B cell (primary cell): ENCODE results near the gene CELF2. TPM values are rescaled to one million over a fixed set of nuclear protein-coding genes. Genes with fewer than 3 reads are reported as not detected.

Experiments
- ATAC-seq: fragments of 200-7000 bp; cut with Tn5 transposase; one replicate; pipeline ENCODE4 v1.10.0; 2021; ENCODE audit warnings: low read depth, mild to moderate bottlenecking, moderate number of reproducible peaks, moderate library complexity
- CTCF ChIA-PET: fragments of 350-600 bp; sonication (Branson Sonifier 250); formaldehyde crosslinking; loops from one replicate; lab custom pipeline; 2021; ENCODE audit warnings: antibody characterized with exemption, inconsistent platforms; lab: Charles Lee
- POLR2A ChIA-PET: fragments of 350-600 bp; sonication (Branson Sonifier 250); formaldehyde crosslinking; loops from one replicate; lab custom pipeline; 2021; ENCODE audit warnings: antibody characterized with exemption; lab: Charles Lee
- DNase-seq: peaks from one replicate; pipeline ENCODE4 v3.0.0; 2013
- H2AFZ ChIP-seq: 2 replicates; pipeline ENCODE4 v1.6.1; 2012; ENCODE audit warnings: mild to moderate bottlenecking, low read depth, low read length; ENCODE audit not compliant: insufficient read depth, poor library complexity, severe bottlenecking
- H3K27ac ChIP-seq, 2 donors: 1 replicate in 1 of 2; 2 replicates in 1 of 2; pipeline ENCODE4 v1.5.1; 2012 to 2013; ENCODE audit warnings: low read length in 2 of 2, mild to moderate bottlenecking in 2 of 2, moderate library complexity in 1 of 2
- H3K27me3 ChIP-seq, 4 experiments: fragments of 200-600 bp in 1 of 4; sonication (generic) in 1 of 4; replicated peaks in 1 of 4; 1 replicate in 2 of 4; 2 replicates in 2 of 4; pipeline versions ENCODE4 v1.6.1 to v1.7.0; 2013 to 2016; ENCODE audit warnings: low read length in 3 of 4, mild to moderate bottlenecking in 2 of 4, mixed read lengths in 1 of 4, moderate library complexity in 1 of 4; ENCODE audit not compliant: insufficient read depth in 4 of 4, control insufficient read depth in 3 of 4; ENCODE audit errors: control extremely low read depth in 1 of 4
- H3K36me3 ChIP-seq, 2 experiments: replicated peaks in 1 of 2; 1 replicate in 1 of 2; 2 replicates in 1 of 2; pipeline versions ENCODE4 v1.6.1 to v1.7.1; 2013; ENCODE audit warnings: low read length in 1 of 2; ENCODE audit not compliant: insufficient read depth in 2 of 2, control insufficient read depth in 1 of 2; ENCODE audit errors: control extremely low read depth in 1 of 2, extremely low read depth in 1 of 2
- H3K4me1 ChIP-seq, 2 donors: fragments of 200-600 bp in 1 of 2; sonication (generic) in 1 of 2; 1 replicate in 1 of 2; 2 replicates in 1 of 2; pipeline versions ENCODE4 v1.5.1 to v1.6.1; 2013 to 2017; ENCODE audit warnings: low read length in 2 of 2; ENCODE audit not compliant: control insufficient read depth in 2 of 2, insufficient read depth in 2 of 2
- H3K4me2 ChIP-seq: replicated peaks from 2 replicates; pipeline ENCODE3; 2012; ENCODE audit warnings: mild to moderate bottlenecking, low read depth, low read length; ENCODE audit not compliant: poor library complexity, severe bottlenecking
- H3K4me3 ChIP-seq, 5 experiments: fragments of 200-600 bp in 1 of 5; sonication (generic) in 1 of 5; 1 replicate in 3 of 5; 2 replicates in 2 of 5; pipeline versions ENCODE4 v1.5.1 to v1.7.0; 2011 to 2016; ENCODE audit warnings: low read length in 4 of 5, mild to moderate bottlenecking in 4 of 5, low read depth in 2 of 5, control low read depth in 1 of 5, moderate library complexity in 1 of 5; ENCODE audit not compliant: insufficient read depth in 1 of 5; ENCODE audit errors: control extremely low read depth in 1 of 5, extremely low read depth in 1 of 5
- H3K79me2 ChIP-seq: fragments of 200-600 bp; sonication (generic); one replicate; pipeline ENCODE4 v1.6.0; 2016; ENCODE audit warnings: low read length; ENCODE audit not compliant: control insufficient read depth, insufficient read depth
- H3K9ac ChIP-seq: fragments of 200-600 bp; sonication (generic); 2 replicates; pipeline ENCODE4 v1.6.1; 2017; ENCODE audit warnings: mild to moderate bottlenecking, low read length, moderate library complexity
- H3K9me3 ChIP-seq, 3 donors: one replicate each; pipeline versions ENCODE4 v1.6.1 to v1.7.1; 2013; ENCODE audit warnings: low read length in 2 of 3; ENCODE audit not compliant: control insufficient read depth in 2 of 3, insufficient read depth in 1 of 3; ENCODE audit errors: control extremely low read depth in 1 of 3
- H4K20me1 ChIP-seq: 2 replicates; pipeline ENCODE4 v1.6.0; 2012; ENCODE audit warnings: mild to moderate bottlenecking, low read length; ENCODE audit not compliant: insufficient read depth, control insufficient read depth, poor library complexity, severe bottlenecking
- H3K27ac Mint-ChIP-seq: one replicate; pipeline ENCODE4 v1.8.0; 2021; ENCODE audit warnings: mixed read lengths
- H3K27me3 Mint-ChIP-seq: one replicate; pipeline ENCODE4 v1.8.0; 2021; ENCODE audit warnings: mixed read lengths
- H3K4me1 Mint-ChIP-seq: one replicate; pipeline ENCODE4 v1.8.0; 2021; ENCODE audit warnings: mixed read lengths
- H3K4me3 Mint-ChIP-seq: one replicate; pipeline ENCODE4 v1.8.0; 2021; ENCODE audit warnings: mixed read lengths
- H3K9me3 Mint-ChIP-seq: one replicate; pipeline ENCODE4 v1.8.0; 2022; ENCODE audit warnings: mixed read lengths; ENCODE audit not compliant: insufficient read depth
- EZH2 ChIP-seq: IDR thresholded peaks from 2 replicates; pipeline ENCODE4 v1.6.1; 2012; ENCODE audit warnings: borderline replicate concordance, low read depth, mild to moderate bottlenecking, moderate library complexity, low read length; ENCODE audit not compliant: insufficient read depth, poor library complexity, severe bottlenecking
- WGBS: methylation state at CpG from one replicate; pipeline ENCODE4 v1.1.5; 2013; ENCODE audit warnings: missing lambda C conversion rate; ENCODE audit not compliant: insufficient coverage; 5-methylcytosine and 5-hydroxymethylcytosine counted together
- intact Hi-C: fragments of 100-400 bp; cut with micrococcal nuclease; formaldehyde crosslinking; loops from one replicate; pipeline ENCODE4 v1.10.0; 2022
- polyA plus RNA-seq: library from polyadenylated mRNA; depleted of rRNA; stranded (reverse); fragments of >200 nt; gene quantifications from 2 replicates; pipeline ENCODE4 v1.2.3, GENCODE V29; 2012
- total RNA-seq, 2 donors: library from RNA; stranded (reverse); fragments of 120-200 nt in 1 of 2; gene quantifications; 1 replicate in 1 of 2; 2 replicates in 1 of 2; pipeline versions ENCODE4 v1.2.3 to v1.2.4, GENCODE V29; 2013 to 2022
- TF ChIP-seq, protein P1 (sequence below): fragments of 200-600 bp; IDR thresholded peaks from one replicate; pipeline ENCODE4 v1.8.0; 2022; ENCODE audit warnings: antibody characterized with exemption, mild to moderate bottlenecking

CELF2 gene
- total and polyA plus RNA-seq, 2 donors (not counting 1 experiment from before 2014, with no cell fraction given): 59.5 to 112 TPM

DNA sequence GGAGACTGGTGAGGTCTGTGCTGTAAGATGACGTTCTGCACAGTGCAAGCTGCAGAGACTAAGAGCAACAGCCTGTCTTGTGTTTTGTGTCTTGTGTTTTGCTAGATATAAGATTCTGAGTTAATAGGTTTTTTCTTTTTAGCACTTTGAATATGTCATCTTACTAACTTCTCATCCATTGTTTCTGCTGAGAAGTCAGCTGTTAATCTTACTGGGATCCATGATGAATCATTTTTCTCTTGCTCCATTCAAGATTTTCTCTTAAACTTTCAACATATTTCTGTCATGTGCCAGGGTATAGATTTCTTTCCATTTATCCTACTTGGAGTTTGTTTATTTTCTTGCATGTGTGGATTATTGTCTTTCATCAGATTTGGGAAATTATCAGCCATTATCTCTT, 290.3 kb downstream of the CELF2 start:
- CTCF ChIA-PET: no interaction called here
- H3K27ac ChIP-seq: no peak overlapping the region
- H3K36me3 ChIP-seq: peaks cover 28 to 97% of the 10 kb centered on the region in 2 experiments
- intact Hi-C loops: no loop called here
- Mint-ChIP-seq H3K27ac (no peak overlapping the region), H3K4me1 (no peaks in the 10 kb centered on the region), H3K4me3 (no peak overlapping the region), H3K9me3 (peaks cover 11% of the 10 kb centered on the region), H3K27me3 (no peaks in the 10 kb centered on the region)
- no peak overlapping the region for H3K4me2 ChIP-seq
- ATAC-seq: no peak
- H3K9ac ChIP-seq: no peak overlapping the region
- peaks cover 50% of the 10 kb centered on the region for H3K79me2 ChIP-seq
- H3K4me1 ChIP-seq: no peaks in the 10 kb centered on the region
- H3K27me3 ChIP-seq: no peaks in the 10 kb centered on the region
- H2AFZ ChIP-seq: no peak overlapping the region
- peaks cover 0 to 20% (median 16%) of the 10 kb centered on the region in 3 donors for H3K9me3 ChIP-seq
- peaks cover 67% of the 10 kb centered on the region for H4K20me1 ChIP-seq
- WGBS: 100% methylated on average over 1 of the region's 1 CpG
- H3K4me3 ChIP-seq: no peak overlapping the region
- POLR2A ChIA-PET: no interaction called here
- TF ChIP-seq, protein P1, sequence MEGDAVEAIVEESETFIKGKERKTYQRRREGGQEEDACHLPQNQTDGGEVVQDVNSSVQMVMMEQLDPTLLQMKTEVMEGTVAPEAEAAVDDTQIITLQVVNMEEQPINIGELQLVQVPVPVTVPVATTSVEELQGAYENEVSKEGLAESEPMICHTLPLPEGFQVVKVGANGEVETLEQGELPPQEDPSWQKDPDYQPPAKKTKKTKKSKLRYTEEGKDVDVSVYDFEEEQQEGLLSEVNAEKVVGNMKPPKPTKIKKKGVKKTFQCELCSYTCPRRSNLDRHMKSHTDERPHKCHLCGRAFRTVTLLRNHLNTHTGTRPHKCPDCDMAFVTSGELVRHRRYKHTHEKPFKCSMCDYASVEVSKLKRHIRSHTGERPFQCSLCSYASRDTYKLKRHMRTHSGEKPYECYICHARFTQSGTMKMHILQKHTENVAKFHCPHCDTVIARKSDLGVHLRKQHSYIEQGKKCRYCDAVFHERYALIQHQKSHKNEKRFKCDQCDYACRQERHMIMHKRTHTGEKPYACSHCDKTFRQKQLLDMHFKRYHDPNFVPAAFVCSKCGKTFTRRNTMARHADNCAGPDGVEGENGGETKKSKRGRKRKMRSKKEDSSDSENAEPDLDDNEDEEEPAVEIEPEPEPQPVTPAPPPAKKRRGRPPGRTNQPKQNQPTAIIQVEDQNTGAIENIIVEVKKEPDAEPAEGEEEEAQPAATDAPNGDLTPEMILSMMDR: no peak
- TF ChIP-seq EZH2: no peak
- DNase-seq: no peak

DNA sequence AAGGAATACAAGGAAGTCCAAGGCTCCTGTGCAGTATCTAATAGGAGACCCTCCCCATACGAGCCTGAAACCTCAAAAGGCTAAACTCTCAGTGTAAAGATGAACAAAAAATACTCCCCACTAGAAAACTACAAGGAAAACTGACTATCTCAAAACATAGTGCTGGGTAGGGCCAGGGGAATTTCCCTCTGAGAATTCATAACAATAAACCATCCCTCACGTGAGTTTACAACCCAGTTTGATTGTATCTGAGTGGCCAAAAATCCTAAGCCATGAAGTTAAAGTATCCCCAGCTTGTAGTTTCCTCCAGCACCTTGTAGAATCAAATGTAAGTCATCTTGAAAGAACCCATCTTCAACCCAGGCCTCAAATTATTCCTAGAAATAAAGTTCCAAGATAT, 293.4 kb downstream of the CELF2 start:
- Histone ChIP-seq H3K4me2 (no peak overlapping the region), H3K79me2 (peaks cover 33% of the 10 kb centered on the region), H4K20me1 (peaks cover 57% of the 10 kb centered on the region), H3K27ac (peak overlapping the region in 1 of 2 donors; percentile 32), H2AFZ (no peak overlapping the region), H3K9ac (no peak overlapping the region), H3K4me3 (no peak overlapping the region), H3K36me3 (peaks cover 15 to 98% of the 10 kb centered on the region in 2 experiments), H3K4me1 (no peaks in the 10 kb centered on the region), H3K27me3 (no peaks in the 10 kb centered on the region), H3K9me3 (peaks cover 0 to 16% (median 16%) of the 10 kb centered on the region in 3 donors)
- H3K4me3 Mint-ChIP-seq: no peak overlapping the region
- no peak for ATAC-seq
- no peaks in the 10 kb centered on the region for H3K4me1 Mint-ChIP-seq
- no peak for DNase-seq
- POLR2A ChIA-PET: no interaction called here
- intact Hi-C loops: no loop called here
- H3K27me3 Mint-ChIP-seq: no peaks in the 10 kb centered on the region
- TF ChIP-seq, protein P1: no peak
- no peak for TF ChIP-seq EZH2
- CTCF ChIA-PET: interaction anchor here (1.6 kb wide), 1 partner anchor 447 kb away, joined by 4 read pairs; no protein-coding TSS in a partner anchor
- peaks cover 11% of the 10 kb centered on the region for H3K9me3 Mint-ChIP-seq
- WGBS: 80% methylated on average over 2 of the region's 2 CpGs
- peak overlapping the region; percentile 37 for H3K27ac Mint-ChIP-seq
